Endothelial cell of umbilical vein (primary cell): Measurements from ENCODE around the gene LIPF. TPM values are rescaled to one million over a fixed set of nuclear protein-coding genes. Genes with fewer than 3 reads are reported as not detected.

Source experiments
- BruUV-seq: library from RNA; stranded (reverse); fragments of 400-500 nt; replicated peaks from 2 replicates; lab custom pipeline; 2021; lab: Mats Ljungman, UMichigan
- CTCF ChIA-PET: fragments of 300-600, 350-600 bp; sonication (Branson Sonifier 250); formaldehyde crosslinking; loops from one replicate; lab custom pipeline; 2021; ENCODE audit warnings: antibody characterized with exemption, inconsistent platforms; lab: Charles Lee
- POLR2A ChIA-PET: fragments of 300-600, 350-600 bp; sonication (Branson Sonifier 250); formaldehyde crosslinking; loops from one replicate; lab custom pipeline; 2021; ENCODE audit warnings: antibody characterized with exemption, inconsistent platforms; lab: Charles Lee
- DNase-seq: peaks from one replicate; pipeline ENCODE4 v3.0.0-alpha.2; 2011; ENCODE audit warnings: low read depth, low spot score
- FAIRE-seq: peaks from 2 replicates; lab custom pipeline; 2011; peaks lifted over from hg19 to GRCh38; lab: Jason Lieb, UNC
- H2AFZ ChIP-seq: 2 replicates; pipeline ENCODE4 v1.6.0; 2012; ENCODE audit warnings: low read depth, low read length, control low read depth, inconsistent platforms
- H3K27ac ChIP-seq: 2 replicates; pipeline ENCODE4 v1.5.1; 2011; ENCODE audit warnings: low read depth, mild to moderate bottlenecking, control low read depth, low read length, moderate library complexity; ENCODE audit not compliant: insufficient read depth
- H3K27me3 ChIP-seq, 2 experiments: 2 replicates each; pipeline versions ENCODE4 v1.6.0 to v1.6.1; 2011; ENCODE audit warnings: low read length in 2 of 2, mixed read lengths in 1 of 2; ENCODE audit not compliant: control insufficient read depth in 2 of 2, insufficient read depth in 2 of 2
- H3K36me3 ChIP-seq, 2 experiments: 2 replicates in 1 of 2; 3 replicates in 1 of 2; pipeline ENCODE4 v1.5.1; 2011; ENCODE audit warnings: low read length in 2 of 2, mild to moderate bottlenecking in 1 of 2, moderate library complexity in 1 of 2; ENCODE audit not compliant: control insufficient read depth in 2 of 2, insufficient read depth in 2 of 2; ENCODE audit errors: extremely low read depth in 1 of 2
- H3K4me1 ChIP-seq: 3 replicates; pipeline ENCODE4 v1.5.1; 2011; ENCODE audit warnings: mild to moderate bottlenecking, low read length; ENCODE audit not compliant: control insufficient read depth, insufficient read depth; ENCODE audit errors: extremely low read depth
- H3K4me2 ChIP-seq: 2 replicates; pipeline ENCODE4 v1.6.1; 2011; ENCODE audit warnings: low read length, control low read depth, mixed read lengths; ENCODE audit not compliant: insufficient read depth
- H3K4me3 ChIP-seq, 3 experiments: fragments of 200-600 bp in 1 of 3; sonication (generic), shearing (Covaris generic) in 1 of 3; replicated peaks in 1 of 3; 2 replicates each; pipeline ENCODE4 v1.5.1; 2011 to 2016; ENCODE audit warnings: control low read depth in 3 of 3, low read length in 3 of 3, mild to moderate bottlenecking in 2 of 3, inconsistent platforms in 1 of 3, low read depth in 1 of 3, moderate library complexity in 1 of 3; ENCODE audit not compliant: insufficient read depth in 1 of 3
- H3K79me2 ChIP-seq: 2 replicates; pipeline ENCODE4 v1.6.0; 2012; ENCODE audit warnings: low read length, inconsistent platforms; ENCODE audit not compliant: control insufficient read depth, insufficient read depth
- H3K9ac ChIP-seq: replicated peaks from 2 replicates; pipeline ENCODE3; 2011; ENCODE audit warnings: low read length, control low read depth; ENCODE audit not compliant: insufficient read depth; ENCODE audit errors: extremely low read depth
- H3K9me1 ChIP-seq: replicated peaks from 3 replicates; pipeline ENCODE4 v1.6.0; 2011; ENCODE audit warnings: mild to moderate bottlenecking, low read length; ENCODE audit not compliant: control insufficient read depth, insufficient read depth; ENCODE audit errors: extremely low read depth
- H3K9me3 ChIP-seq: replicated peaks from 2 replicates; pipeline ENCODE4 v1.5.1; 2012; ENCODE audit warnings: low read length, inconsistent platforms; ENCODE audit not compliant: control insufficient read depth, insufficient read depth
- H4K20me1 ChIP-seq: replicated peaks from 2 replicates; pipeline ENCODE3; 2011; ENCODE audit warnings: mild to moderate bottlenecking, low read length; ENCODE audit not compliant: control insufficient read depth, insufficient read depth; ENCODE audit errors: extremely low read depth
- EZH2 ChIP-seq: IDR thresholded peaks from 2 replicates; pipeline ENCODE4 v1.6.1; 2012; ENCODE audit warnings: borderline replicate concordance, low read depth, mild to moderate bottlenecking, moderate library complexity, low read length, inconsistent platforms; ENCODE audit not compliant: severe bottlenecking
- FOS ChIP-seq: IDR thresholded peaks from 2 replicates; pipeline ENCODE4 v1.6.1; 2011; ENCODE audit warnings: mild to moderate bottlenecking, low read length, moderate library complexity, borderline replicate concordance; ENCODE audit not compliant: insufficient read depth
- GATA2 ChIP-seq: IDR thresholded peaks from 2 replicates; pipeline ENCODE4 v1.7.0; 2011; ENCODE audit warnings: low read depth, mild to moderate bottlenecking, moderate library complexity, mixed read lengths, low read length; ENCODE audit not compliant: insufficient read length, insufficient read depth
- JUN ChIP-seq: IDR thresholded peaks from 2 replicates; pipeline ENCODE4 v1.6.1; 2011; ENCODE audit warnings: borderline replicate concordance, low read depth; ENCODE audit not compliant: insufficient read length, insufficient read depth
- MYC ChIP-seq: IDR thresholded peaks from one replicate; pipeline ENCODE4 v1.6.1; 2011; ENCODE audit warnings: mild to moderate bottlenecking, low read depth, low read length
- POLR2A ChIP-seq: IDR thresholded peaks from 2 replicates; pipeline ENCODE4 v1.6.1; 2012; ENCODE audit warnings: low read depth, mild to moderate bottlenecking, control low read depth, low read length
- POLR2AphosphoS5 ChIP-seq: IDR thresholded peaks from 2 replicates; pipeline ENCODE4 v1.6.1; 2012; ENCODE audit warnings: low read depth, mild to moderate bottlenecking, control low read depth, low read length, moderate library complexity; ENCODE audit not compliant: insufficient read depth
- dilution Hi-C: fragments of 300-500 bp; cut with MboI; formaldehyde crosslinking; loops from one replicate; pipeline ENCODE4 v1.15.0; 2019; ENCODE audit warnings: low sequenced_read_pairs; ENCODE audit not compliant: extremely low pct_ligation_motif_present
- intact Hi-C: fragments of 100-400 bp; cut with micrococcal nuclease; formaldehyde crosslinking; loops from one replicate; pipeline ENCODE4 v1.10.0; 2022
- polyA plus RNA-seq, 4 experiments: library from polyadenylated mRNA; depleted of rRNA in 3 of 4; stranded (reverse) in 3 of 4; unstranded in 1 of 4; fragments of >200 nt; gene quantifications; 2 replicates each; pipeline versions ENCODE4 v1.2.1 to v1.2.3, GENCODE V29; 2011 to 2012; ENCODE audit warnings: missing spikeins in 1 of 4
- total RNA-seq: library from RNA; stranded (reverse); gene quantifications from 2 replicates; pipeline ENCODE4 v1.2.3, GENCODE V29; 2021
- TF ChIP-seq, protein P1 (sequence below): IDR thresholded peaks from 2 replicates; pipeline ENCODE4 v1.6.1; 2011; ENCODE audit not compliant: insufficient read depth, insufficient read length
- TF ChIP-seq, protein P2 (sequence below), 2 donors: IDR thresholded peaks; 1 replicate in 1 of 2; 2 replicates in 1 of 2; pipeline ENCODE4 v1.5.1; 2011; ENCODE audit warnings: low read length in 2 of 2, mild to moderate bottlenecking in 2 of 2, moderate library complexity in 2 of 2, control low read depth in 1 of 2, inconsistent platforms in 1 of 2, low read depth in 1 of 2; ENCODE audit not compliant: insufficient read depth in 1 of 2; ENCODE audit errors: extremely low read depth in 1 of 2

The LIPF gene
- total and polyA plus RNA-seq, 2 donors (not counting 3 experiments of a cell fraction or from before 2014, with no cell fraction given) = not detected

- dilution Hi-C loops (no loop called here), intact Hi-C loops (loop anchor here (5.0 kb wide), 1 partner anchor 70 kb away; the partner anchor contains the start of gene RNLS)
- POLR2A ChIA-PET = no interaction called here
- Histone ChIP-seq H4K20me1 (no peaks in the 10 kb centered on the region), H3K79me2 (no peaks in the 10 kb centered on the region), H3K4me3 (no peak overlapping the region), H3K36me3 (no peaks in the 10 kb centered on the region), H3K27me3 (no peaks in the 10 kb centered on the region), H3K27ac (no peak overlapping the region), H3K9me3 (no peaks in the 10 kb centered on the region), H3K4me2 (no peak overlapping the region), H2AFZ (no peak overlapping the region), H3K4me1 (peaks cover 26% of the 10 kb centered on the region), H3K9me1 (no peaks in the 10 kb centered on the region), H3K9ac (no peak overlapping the region)
- TF ChIP-seq JUN (no peak), POLR2A (no peak), POLR2AphosphoS5 (no peak), FOS (no peak), EZH2 (no peak), GATA2 (no peak), MYC (no peak)
- TF ChIP-seq, protein P1, sequence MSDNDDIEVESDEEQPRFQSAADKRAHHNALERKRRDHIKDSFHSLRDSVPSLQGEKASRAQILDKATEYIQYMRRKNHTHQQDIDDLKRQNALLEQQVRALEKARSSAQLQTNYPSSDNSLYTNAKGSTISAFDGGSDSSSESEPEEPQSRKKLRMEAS = no peak
- TF ChIP-seq, protein P2, sequence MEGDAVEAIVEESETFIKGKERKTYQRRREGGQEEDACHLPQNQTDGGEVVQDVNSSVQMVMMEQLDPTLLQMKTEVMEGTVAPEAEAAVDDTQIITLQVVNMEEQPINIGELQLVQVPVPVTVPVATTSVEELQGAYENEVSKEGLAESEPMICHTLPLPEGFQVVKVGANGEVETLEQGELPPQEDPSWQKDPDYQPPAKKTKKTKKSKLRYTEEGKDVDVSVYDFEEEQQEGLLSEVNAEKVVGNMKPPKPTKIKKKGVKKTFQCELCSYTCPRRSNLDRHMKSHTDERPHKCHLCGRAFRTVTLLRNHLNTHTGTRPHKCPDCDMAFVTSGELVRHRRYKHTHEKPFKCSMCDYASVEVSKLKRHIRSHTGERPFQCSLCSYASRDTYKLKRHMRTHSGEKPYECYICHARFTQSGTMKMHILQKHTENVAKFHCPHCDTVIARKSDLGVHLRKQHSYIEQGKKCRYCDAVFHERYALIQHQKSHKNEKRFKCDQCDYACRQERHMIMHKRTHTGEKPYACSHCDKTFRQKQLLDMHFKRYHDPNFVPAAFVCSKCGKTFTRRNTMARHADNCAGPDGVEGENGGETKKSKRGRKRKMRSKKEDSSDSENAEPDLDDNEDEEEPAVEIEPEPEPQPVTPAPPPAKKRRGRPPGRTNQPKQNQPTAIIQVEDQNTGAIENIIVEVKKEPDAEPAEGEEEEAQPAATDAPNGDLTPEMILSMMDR (IDR thresholded peaks at IDR 0.05; ENCODE audit: extremely low read depth in 1 of 2, insufficient read depth in 1 of 2, low read depth in 1 of 2, low read length in 2 of 2) = no peak
- CTCF ChIA-PET = interaction anchor here (1.0 to 3.0 kb wide), 4 partner anchors 9 to 88 kb away, joined by 4 to 16 read pairs (median 9); partner anchors contain the start of gene RNLS
- DNase-seq (no peak), FAIRE-seq (no peak)
- BruUV-seq = no TSS peak
These were observed 11.6 kb upstream of the LIPF start for GRCh38 chr10:88652616-88653015.
